HG02981 (cell line): ENCODE results near the gene ARL8A.
"Not testable (repeated sequence)": the region's sequence is repeated elsewhere in the genome, so short reads cannot be mapped to it uniquely, and the experiment has no call there.

Experiments
- ATAC-seq: cut with Tn5 transposase; IDR thresholded peaks from one replicate; pipeline ENCODE4 v1.9.1; 2021; ENCODE audit warnings: mild to moderate bottlenecking, moderate library complexity; ENCODE audit not compliant: unreplicated experiment

The ARL8A gene

DNA sequence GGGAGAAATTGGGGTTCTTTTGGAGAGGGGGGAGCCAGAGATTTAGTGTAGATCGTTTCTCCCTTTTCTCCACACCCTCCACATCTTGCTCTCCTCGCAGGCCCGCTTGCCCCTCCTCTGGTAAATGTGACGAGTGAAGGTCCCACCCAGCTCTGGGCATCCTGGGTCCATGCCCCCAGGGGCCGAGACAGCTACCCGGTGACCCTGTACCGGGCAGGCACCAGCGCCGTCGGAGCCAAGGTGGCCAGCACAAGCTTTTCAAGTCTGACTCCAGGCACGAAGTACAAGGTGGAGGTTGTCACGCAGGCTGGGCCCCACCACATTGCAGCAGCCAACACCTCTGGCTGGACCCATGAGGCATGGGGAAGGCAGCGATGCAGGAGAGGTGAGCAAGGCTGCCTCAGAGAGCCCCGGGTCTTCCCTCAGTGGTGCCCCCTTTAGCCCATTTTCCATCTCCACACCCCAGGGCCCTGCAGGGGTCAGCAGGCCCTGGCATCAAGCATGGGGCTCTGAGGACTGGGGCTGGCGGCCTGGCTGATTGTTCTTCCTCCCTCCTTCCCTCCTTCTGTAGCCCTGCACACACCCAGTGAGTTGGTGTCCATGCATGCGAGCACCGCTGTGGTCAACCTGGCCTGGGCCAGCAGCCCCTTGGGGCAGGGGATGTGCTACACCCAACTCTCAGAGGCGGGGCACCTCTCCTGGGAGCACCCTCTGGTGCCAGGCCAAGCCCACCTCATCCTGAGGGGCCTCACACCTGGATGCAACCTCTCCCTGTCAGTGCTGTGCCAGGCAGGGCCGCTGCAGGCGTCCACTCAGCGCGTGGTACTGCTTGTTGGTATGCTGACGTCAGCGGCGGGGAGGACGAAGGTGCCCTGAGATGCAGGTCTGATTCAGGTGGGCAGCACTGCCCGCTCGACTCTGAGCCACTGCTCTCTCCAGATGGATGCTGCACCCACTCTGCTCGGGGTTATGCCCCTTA lies 32.7 kb upstream of the ARL8A start:
- ATAC-seq = no peak

DNA sequence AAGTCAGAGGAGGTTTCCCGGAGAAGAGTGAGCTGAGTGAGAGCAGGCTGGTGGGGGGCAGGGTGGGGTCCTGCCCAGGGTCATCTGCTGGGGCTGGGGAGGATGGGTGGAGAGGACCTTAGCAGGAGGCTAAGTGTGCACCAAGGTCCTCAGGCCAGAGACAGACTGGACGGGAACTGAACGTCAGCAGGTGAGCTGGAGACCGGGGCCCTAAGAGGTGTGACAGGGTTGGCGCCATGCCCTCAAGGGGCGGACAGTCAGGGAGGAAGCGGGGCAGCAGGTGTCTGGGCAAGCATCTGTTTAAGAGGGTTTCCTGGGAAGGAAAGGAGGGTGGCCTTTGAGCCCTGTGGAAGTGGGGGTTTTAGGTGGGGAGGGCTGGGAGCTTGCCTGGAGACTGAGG lies 29.5 kb upstream of the ARL8A start:
- no peak for ATAC-seq

- no peak for ATAC-seq
Observed at GRCh38 chr1:202172015-202172355, 27.4 kb upstream of the ARL8A start.

DNA sequence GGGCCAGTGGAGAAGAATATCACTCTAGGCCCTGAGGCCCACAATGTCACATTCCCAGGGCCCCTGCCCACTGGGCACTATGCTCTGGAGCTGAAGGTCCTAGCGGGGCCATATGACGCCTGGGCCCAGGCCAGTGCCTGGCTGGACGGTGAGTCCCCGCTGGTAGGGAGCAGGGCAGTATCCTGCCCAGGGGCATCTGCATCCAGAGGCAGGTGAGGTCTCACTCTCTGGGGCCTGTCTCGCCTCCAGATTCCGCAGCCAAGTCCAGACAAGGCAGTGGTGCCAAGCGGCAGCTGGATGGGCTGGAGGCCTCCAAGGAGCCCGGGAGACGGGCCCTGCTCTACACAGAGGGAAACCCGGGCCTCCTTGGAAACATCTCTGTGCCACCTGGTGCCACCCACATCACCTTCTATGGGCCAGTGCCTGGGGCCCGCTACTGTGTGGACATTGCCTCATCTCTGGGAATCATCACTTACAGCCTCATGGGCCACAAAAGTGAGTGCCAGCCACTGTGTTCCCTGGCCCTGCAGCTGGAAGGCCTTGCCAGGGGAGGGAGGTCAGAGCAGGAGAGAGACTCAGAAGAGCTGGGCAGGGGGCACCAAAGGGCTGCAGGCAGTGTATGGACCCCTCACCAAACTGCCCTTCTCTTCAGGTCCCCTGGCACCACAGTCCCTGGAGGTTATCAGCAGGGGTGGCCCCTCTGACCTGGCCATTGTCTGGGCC lies 26.9 kb upstream of the ARL8A start:
- ATAC-seq = no peak

DNA sequence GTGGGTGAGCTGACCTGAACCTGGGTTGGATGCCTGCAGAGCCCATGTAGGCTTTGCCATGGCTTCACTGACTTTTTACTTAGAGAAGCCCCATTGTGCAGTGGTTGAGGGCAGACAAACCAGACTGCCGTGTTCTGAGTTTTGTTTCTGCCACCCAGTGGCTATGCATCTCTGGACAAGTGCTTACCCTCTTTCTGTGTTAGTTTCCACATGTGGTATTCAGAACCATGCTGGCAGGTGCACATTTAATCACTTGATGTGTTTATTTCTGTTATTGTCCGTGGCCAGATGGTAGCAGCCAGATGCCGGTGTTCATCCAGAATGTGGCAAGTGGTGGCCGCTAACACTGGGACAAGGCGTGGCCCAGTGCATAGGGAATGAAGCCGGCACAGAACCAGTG lies 26.2 kb upstream of the ARL8A start:
- no peak for ATAC-seq

GRCh38 chr1:202168861-202169260 lies 24.3 kb upstream of the ARL8A start:
- no peak for ATAC-seq

DNA sequence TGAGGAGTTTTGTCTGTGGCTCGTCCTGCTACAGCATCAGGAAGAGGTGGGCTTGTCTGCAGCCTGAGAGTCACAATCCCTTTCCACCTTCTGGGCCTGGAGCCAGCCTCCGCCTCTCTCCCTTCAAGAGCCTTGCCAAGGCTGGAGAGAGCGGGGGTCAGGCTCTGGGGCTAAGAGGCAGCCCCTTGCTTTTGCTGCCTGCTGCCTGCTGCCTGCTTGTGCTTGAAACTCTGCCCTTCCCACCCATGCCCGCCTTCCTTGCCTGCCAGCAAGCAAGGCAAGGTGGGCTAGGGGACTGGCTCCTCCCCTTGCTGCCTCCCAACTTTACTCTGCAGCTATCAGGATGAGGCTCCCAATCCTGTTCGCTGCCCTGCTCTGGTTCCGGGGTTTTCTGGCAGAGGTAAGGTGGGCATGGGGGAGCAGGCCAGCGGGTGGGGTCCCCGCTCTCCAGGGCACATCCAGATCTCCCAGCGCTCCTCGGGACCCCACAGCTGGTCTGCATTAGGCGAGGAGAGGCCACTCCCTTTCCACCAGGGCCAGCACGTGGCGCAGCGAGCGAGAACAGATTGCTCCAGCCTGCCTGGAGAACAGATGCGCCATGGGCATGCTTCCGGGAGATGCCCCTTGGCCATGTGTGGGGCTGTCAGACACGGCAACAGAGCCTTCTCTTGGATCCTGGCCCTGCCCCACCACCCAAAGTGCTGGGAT lies 23.3 kb upstream of the ARL8A start:
- no peak for ATAC-seq

DNA sequence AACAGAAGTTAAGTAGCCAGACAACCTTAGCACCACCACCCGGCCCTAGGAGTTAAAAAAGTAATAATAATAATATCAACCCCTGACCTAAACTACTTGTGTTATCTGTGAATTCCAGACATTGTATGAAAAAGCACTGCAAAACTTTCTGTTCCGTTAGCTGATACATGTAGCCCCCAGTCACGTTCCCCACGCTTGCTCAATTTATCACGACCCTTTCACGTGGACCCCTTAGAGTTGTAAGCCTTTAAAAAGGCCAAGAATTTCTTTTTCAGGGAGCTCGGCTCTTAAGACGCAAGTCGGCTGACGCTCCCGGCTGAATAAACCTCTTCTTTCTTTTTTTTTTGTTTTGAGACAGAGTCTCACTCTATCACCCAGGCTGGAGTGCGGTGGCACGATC lies 22.5 kb upstream of the ARL8A start:
- ATAC-seq = not testable (repeated sequence)

GRCh38 chr1:202165942-202166843 lies 21.7 kb upstream of the ARL8A start:
- no peak for ATAC-seq

- ATAC-seq = no peak
Observed at GRCh38 chr1:202165267-202165941, 20.9 kb upstream of the ARL8A start.

DNA sequence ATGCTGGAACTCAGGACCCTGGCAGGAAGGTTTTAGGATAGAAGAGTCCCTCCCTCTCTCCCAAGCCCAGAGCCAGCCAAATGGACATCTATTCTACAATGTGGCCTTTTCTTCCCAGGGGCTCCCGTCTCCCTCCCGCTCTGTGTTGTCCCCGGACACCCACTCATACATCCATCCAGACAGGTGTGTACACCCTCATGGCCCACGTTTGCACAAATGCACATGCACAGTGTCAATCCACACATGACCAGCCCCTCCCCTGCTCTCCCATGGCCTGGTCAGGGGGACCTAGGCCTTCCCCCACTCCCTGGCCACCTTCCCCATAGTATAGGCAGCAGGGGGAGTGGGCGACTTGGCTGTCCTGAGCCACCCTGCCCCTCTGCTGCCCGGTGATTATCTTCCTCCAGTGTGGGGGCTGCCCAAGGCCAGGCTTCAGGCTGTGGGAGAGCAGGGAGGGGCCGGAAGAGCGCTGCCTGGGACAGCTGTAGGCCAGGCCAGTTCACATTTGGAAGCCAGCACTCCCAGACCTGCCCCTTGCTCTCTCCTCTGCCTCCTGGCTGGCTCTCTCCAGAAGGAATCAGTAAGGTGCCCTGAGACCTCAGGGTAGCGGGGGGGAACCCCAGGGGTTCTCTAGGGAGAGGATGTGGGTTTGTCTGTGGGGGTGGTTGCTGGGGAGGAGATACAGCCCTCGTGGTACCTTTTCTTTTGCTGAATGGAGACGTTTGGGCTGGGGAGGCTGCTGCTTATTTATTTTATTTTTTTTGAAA lies 19.9 kb upstream of the ARL8A start:
- ATAC-seq = peak; percentile 53

DNA sequence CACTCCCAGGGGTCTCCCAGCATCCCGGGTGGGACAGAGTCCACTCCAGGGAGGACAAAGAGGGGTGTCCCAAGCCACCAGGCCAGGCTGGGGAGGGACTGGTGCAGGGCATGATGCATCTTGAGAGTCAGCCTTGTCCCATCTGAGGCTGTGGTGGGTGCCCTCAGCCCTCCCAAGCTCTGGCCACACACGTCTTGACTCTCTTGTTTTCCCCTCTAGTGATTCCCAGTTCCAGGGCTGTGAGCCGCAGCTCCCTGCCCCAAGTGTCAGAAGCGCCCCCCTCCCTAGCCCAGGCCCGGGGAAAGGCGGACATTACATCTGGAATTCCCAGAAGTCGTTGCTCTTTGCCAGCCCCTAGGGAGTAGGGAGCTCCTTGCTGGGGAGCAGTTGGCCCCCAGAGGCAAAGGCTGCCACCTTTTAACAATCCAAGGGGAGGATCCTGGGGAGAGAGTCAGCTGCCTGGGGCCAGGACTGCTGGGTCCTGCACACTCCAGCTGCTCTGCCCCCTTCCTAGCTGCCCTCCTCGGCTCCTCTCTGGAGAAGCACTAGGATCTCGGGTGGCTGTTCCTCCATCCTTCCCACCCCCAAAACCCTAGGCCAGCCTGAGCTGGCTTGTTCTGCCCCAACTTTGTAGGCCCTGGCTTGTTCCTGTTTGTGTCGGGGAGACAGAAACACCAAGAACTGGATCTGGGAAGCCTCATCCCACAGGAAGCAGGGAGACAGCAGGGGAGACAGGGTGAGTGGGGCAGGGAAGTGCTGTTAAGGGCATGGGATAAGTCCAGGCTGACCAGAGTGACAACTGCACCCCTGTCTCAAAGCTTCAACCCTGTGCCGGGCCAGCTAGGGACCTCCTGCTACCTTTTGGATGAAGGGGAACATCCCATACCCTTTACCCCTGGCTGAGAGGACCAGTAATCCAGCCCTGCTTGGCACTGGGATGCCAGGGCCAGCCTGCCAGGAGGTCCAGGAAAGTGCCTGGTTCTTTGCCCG lies 19.0 kb upstream of the ARL8A start:
- no peak for ATAC-seq

DNA sequence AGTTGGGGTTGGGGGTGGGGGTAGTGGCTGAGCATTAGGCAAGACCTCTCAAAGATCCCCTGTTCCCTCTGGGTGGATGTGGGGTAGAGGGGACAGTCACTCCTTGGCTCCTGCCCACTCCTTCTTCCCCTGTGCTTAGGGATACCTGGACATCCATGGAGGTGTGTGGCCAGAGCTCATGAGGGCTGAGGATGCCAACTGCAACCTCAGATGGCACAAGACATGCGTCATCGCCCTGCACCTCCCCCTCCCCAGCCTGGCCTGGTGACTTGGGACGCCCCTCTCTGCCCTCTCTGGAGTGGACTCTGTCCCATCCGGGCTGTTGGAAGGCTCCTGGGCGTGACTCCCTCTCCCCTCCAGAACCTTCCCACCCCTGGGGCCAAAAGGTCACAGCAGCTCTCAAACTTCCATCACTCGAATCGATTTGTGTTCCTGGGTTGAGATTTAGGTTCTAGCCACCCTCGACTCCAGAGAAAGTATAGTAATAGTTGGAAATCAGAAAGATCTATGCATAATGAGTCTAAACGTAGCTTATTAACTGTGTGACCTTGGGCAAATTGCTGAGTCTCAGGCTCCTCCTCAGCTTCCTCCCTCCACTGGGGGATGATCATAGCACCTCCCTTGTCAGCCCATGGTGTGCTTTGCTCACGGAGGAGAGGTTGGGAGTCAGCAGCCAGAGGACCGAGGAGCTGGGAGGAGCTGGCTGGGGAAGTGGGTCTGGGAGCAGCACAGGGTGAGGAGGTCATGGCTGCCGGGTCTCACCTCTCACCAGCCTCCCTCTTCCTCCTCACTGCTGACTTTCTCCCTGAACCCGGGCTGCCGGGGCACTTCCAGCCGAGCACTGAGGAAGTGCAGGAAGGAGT lies 18.1 kb upstream of the ARL8A start:
- no peak for ATAC-seq

DNA sequence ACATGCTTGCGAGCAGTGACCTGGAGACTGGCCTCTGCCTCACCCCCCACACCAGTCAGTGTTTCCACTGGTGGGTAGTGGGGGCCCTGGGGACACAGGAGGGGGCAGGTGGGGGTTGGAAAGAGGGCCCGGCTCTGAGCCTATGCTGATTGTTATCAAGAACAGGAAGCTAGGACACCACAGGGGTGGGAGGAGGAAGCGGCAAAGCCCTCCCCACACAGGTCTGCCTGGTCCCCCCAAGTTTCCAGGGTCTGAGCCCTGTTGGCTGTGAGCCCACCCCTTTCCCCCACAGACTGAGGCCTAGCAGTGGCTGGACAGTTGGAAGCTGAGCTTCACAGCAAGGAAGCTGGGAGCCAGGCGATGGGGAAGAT lies 17.5 kb upstream of the ARL8A start:
- ATAC-seq = peak; percentile 26

DNA sequence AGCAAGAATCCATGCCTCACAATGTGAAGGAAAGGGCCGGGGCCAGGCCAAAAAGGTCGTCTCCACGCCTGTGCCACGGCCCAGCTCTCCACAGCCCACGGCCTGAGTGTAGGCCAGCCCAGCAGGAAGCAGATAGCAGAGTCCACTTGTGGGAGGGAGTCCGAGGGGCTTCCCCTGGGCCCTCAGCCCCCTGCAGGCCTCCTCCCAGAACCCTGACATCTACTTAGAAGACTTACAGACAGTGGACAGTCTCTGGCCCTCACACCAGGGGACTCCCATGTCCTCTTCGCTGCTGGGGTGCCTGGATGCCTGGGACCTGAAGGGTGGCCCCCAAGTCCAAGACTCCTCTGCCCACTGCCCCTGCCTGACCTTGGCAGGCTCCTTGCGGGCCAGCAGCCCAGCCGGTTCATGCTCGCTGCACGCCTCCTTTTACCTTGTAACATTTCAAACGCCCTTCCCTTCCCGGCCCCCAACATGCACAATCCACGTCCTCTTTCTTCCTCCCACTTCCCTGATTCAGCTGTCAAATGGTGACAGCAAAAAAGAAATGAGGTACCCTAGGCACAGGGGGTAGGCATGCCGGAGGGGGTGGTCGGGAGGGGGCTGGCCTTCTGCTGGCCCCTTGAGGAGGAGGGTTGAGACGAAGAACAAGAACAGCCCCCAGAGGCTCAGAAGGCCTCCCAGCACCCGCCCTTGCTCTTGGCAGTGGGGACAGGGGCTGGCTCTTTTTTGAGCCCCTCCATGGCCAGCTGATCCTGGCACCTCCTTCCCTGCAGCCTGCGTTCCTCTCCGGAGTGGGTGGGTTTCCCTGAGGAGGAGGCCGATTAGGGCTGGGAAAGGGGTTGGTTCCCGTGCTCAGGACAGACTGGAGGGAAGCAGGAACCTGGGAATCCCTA lies 16.9 kb upstream of the ARL8A start:
- ATAC-seq = no peak

DNA sequence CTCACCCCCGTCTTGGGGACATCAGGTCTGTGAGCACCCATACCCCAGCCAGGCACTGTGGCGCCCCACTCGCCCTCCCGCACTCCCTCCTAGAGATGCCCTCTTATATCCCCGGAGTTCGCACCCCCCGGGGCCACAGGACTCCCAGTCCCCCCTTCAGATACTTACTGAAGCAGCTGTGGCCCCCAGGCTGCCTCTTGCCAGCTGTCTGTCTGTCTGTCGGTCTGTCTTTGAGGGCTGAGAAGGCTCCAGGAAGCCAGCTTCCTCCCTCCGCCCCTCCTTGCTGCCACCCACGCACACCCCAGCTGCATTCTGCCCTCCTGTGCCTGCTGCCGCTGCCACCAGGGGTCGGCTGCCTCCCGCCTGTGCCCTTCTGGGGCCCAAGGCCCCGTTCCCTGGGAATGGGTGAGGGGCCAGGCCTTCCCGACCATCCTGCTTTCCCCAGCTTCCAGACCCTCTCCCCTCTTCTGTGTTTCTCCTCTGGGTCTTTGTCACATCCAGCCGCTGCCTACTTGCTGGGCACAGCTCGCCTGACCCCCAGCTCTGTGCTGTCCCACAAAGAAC lies 15.9 kb upstream of the ARL8A start, which contains the start of gene PTPN7:
Gene PTPN7 (minus strand): TSS at position 226 of the 564 bp plus-strand sequence. CDS start 1,200 bp downstream, outside the sequence.
- peak; percentile 40 for ATAC-seq
